Testis (tissue), 3 donors: ENCODE results near the gene C5orf47. TPM values are rescaled to one million over a fixed set of nuclear protein-coding genes. Genes with fewer than 3 reads are reported as not detected.

Experiments
- DNase-seq: peaks from one replicate; pipeline ENCODE4 v3.0.0-alpha.2; 2019
- H3K27ac ChIP-seq, 2 donors: fragments of 200-600 bp; sonication (generic); one replicate each; pipeline ENCODE4 v1.5.1; 2019
- H3K27me3 ChIP-seq: fragments of 200-600 bp; sonication (generic); one replicate; pipeline ENCODE4 v1.5.1; 2019
- H3K36me3 ChIP-seq: fragments of 200-600 bp; sonication (generic); one replicate; pipeline ENCODE4 v1.5.1; 2017; ENCODE audit warnings: low read depth; ENCODE audit errors: missing control alignments
- H3K4me1 ChIP-seq: fragments of 200-600 bp; sonication (generic); one replicate; pipeline ENCODE4 v1.5.1; 2019
- H3K4me3 ChIP-seq, 2 donors: fragments of 200-600 bp; sonication (generic); one replicate each; pipeline ENCODE4 v1.5.1; 2017 to 2019
- H3K9me3 ChIP-seq: fragments of 200-600 bp; sonication (generic); one replicate; pipeline ENCODE4 v1.5.1; 2017
- CTCF ChIP-seq, 3 experiments: fragments of 450-650 bp in 2 of 3; fragments of 200-600 bp in 1 of 3; sonication (generic) in 1 of 3; IDR thresholded peaks; one replicate each; pipeline ENCODE4 v1.5.1; 2016 to 2019; ENCODE audit warnings: antibody characterized with exemption in 3 of 3, mild to moderate bottlenecking in 2 of 3, moderate library complexity in 1 of 3
- POLR2A ChIP-seq: fragments of 450-650 bp; IDR thresholded peaks from one replicate; pipeline ENCODE4 v1.6.1; 2017; ENCODE audit warnings: antibody characterized with exemption, mild to moderate bottlenecking, moderate library complexity
- WGBS, 2 donors: methylation state at CpG; one replicate each; pipeline ENCODE4 v1.1.5; 2018; 5-methylcytosine and 5-hydroxymethylcytosine counted together
- intact Hi-C: fragments of 100-400 bp; cut with DNase I; formaldehyde crosslinking; loops from one replicate; pipeline ENCODE4 v1.15.1; 2023; ENCODE audit warnings: low total_unique reads
- polyA plus RNA-seq: library from polyadenylated mRNA; stranded (reverse); fragments of 350-450 nt; fragmentation: Illumina TruSeq; extraction: RNeasy Lipid Tissue Mini Kit (QIAGEN cat#74804); gene quantifications from one replicate; pipeline ENCODE4 v1.2.3, GENCODE V29; 2014; ENCODE audit warnings: low read depth, low replicate concordance; ENCODE audit not compliant: insufficient read depth
- total RNA-seq, 2 donors: library from RNA; depleted of rRNA; stranded (reverse); fragments of >200 nt; gene quantifications; one replicate each; pipeline ENCODE4 v1.2.3, GENCODE V29; 2016

C5orf47 gene
- total and polyA plus RNA-seq, 3 donors from 2014 or later, result 26.0 to 43.5 (median 29.0) TPM

GRCh38 chr5:173944511-173944910 is 44.5 kb upstream of the C5orf47 start:
- H3K4me1 ChIP-seq, result peaks cover 24% of the 10 kb centered on the region

GRCh38 chr5:173945160-173945559 is 43.8 kb upstream of the C5orf47 start:
- Histone ChIP-seq H3K27me3 (no peaks in the 10 kb centered on the region), H3K36me3 (no peaks in the 10 kb centered on the region), H3K9me3 (no peaks in the 10 kb centered on the region), H3K27ac (no peak overlapping the region), H3K4me3 (no peak overlapping the region), H3K4me1 (peaks cover 24% of the 10 kb centered on the region)
- DNase-seq, result no peak
- no peak for TF ChIP-seq POLR2A
- WGBS, 2 donors, result 91 to 95% methylated on average over 2 of the region's 2 CpGs
- intact Hi-C loops, result no loop called here

More at GRCh38 chr5:173944511-173944910, 44.5 kb upstream of the C5orf47 start:
- no peak for DNase-seq
- H3K4me3 ChIP-seq, result no peak overlapping the region
- H3K27ac ChIP-seq, result no peak overlapping the region
- intact Hi-C loops, result no loop called here
- TF ChIP-seq CTCF (IDR thresholded peaks at IDR 0.05) (no peak), POLR2A (no peak)
- no peaks in the 10 kb centered on the region for H3K27me3 ChIP-seq
- H3K36me3 ChIP-seq, result no peaks in the 10 kb centered on the region
- H3K9me3 ChIP-seq, result no peaks in the 10 kb centered on the region
- 51 to 69% methylated on average over 2 of the region's 2 CpGs for WGBS, 2 donors

- no peaks in the 10 kb centered on the region for H3K27me3 ChIP-seq
- H3K4me3 ChIP-seq, result no peak overlapping the region
- no peaks in the 10 kb centered on the region for H3K36me3 ChIP-seq
- H3K4me1 ChIP-seq, result peaks cover 24% of the 10 kb centered on the region
- H3K9me3 ChIP-seq, result no peaks in the 10 kb centered on the region
- WGBS, 2 donors, result 92 to 95% methylated on average over 2 of the region's 2 CpGs
- TF ChIP-seq POLR2A, result no peak
- no peak overlapping the region for H3K27ac ChIP-seq
- DNase-seq, result no peak
- intact Hi-C loops, result no loop called here
These were observed 42.6 kb upstream of the C5orf47 start for GRCh38 chr5:173946323-173946722.

- Histone ChIP-seq H3K27ac (no peak overlapping the region), H3K27me3 (no peaks in the 10 kb centered on the region), H3K4me1 (no peaks in the 10 kb centered on the region), H3K9me3 (no peaks in the 10 kb centered on the region), H3K4me3 (no peak overlapping the region), H3K36me3 (no peaks in the 10 kb centered on the region)
- TF ChIP-seq POLR2A (no peak), CTCF (IDR thresholded peaks at IDR 0.05) (no peak)
- intact Hi-C loops, result no loop called here
- 73 to 84% methylated on average over 2 of the region's 2 CpGs for WGBS, 2 donors
- no peak for DNase-seq
These were observed 38.1 kb upstream of the C5orf47 start for GRCh38 chr5:173950829-173951228.

GRCh38 chr5:173953528-173954090 is 35.4 kb upstream of the C5orf47 start:
- Histone ChIP-seq H3K9me3 (no peaks in the 10 kb centered on the region), H3K36me3 (no peaks in the 10 kb centered on the region), H3K27ac (no peak overlapping the region), H3K4me3 (no peak overlapping the region), H3K4me1 (no peaks in the 10 kb centered on the region), H3K27me3 (no peaks in the 10 kb centered on the region)
- TF ChIP-seq POLR2A (no peak), CTCF (IDR thresholded peaks at IDR 0.05) (no peak)
- intact Hi-C loops, result no loop called here
- WGBS, 2 donors, result 84% methylated on average over 5 of the region's 5 CpGs
- DNase-seq, result no peak
